Liver (tissue), 9 donors: Measurements from ENCODE around the gene GRB2. TPM values are rescaled to one million over a fixed set of nuclear protein-coding genes. Genes with fewer than 3 reads are reported as not detected.

Source experiments
- DNase-seq: peaks from one replicate; pipeline ENCODE4 v3.0.0-alpha.2; 2017; ENCODE audit warnings: low spot score
- H3K27ac ChIP-seq, 2 donors: one replicate each; pipeline ENCODE4 v1.7.0; 2013; ENCODE audit warnings: inconsistent platforms in 2 of 2, low read length in 2 of 2, control low read depth in 1 of 2, low read depth in 1 of 2, mild to moderate bottlenecking in 1 of 2
- H3K27me3 ChIP-seq, 4 donors: one replicate each; pipeline versions ENCODE4 v1.6.1 to v1.7.0; 2013; ENCODE audit warnings: low read length in 3 of 4, inconsistent platforms in 1 of 4, mild to moderate bottlenecking in 1 of 4, moderate library complexity in 1 of 4; ENCODE audit not compliant: control insufficient read depth in 4 of 4, insufficient read depth in 4 of 4
- H3K36me3 ChIP-seq, 4 donors: one replicate each; pipeline versions ENCODE4 v1.6.1 to v1.7.0; 2013; ENCODE audit warnings: low read length in 3 of 4, mild to moderate bottlenecking in 3 of 4, low read depth in 1 of 4, moderate library complexity in 1 of 4; ENCODE audit not compliant: control insufficient read depth in 4 of 4, insufficient read depth in 3 of 4
- H3K4me1 ChIP-seq, 4 donors: one replicate each; pipeline versions ENCODE4 v1.6.1 to v1.7.0; 2013; ENCODE audit warnings: low read length in 3 of 4, mild to moderate bottlenecking in 3 of 4, moderate library complexity in 1 of 4; ENCODE audit not compliant: control insufficient read depth in 4 of 4, insufficient read depth in 4 of 4
- H3K4me3 ChIP-seq, 3 donors: one replicate each; pipeline versions ENCODE4 v1.6.1 to v1.7.0; 2013; ENCODE audit warnings: low read length in 3 of 3, control low read depth in 1 of 3, low read depth in 1 of 3, mild to moderate bottlenecking in 1 of 3
- H3K9ac ChIP-seq, 2 donors: one replicate each; pipeline ENCODE4 v1.7.0; 2013; ENCODE audit warnings: low read length in 2 of 2, mild to moderate bottlenecking in 2 of 2, moderate library complexity in 2 of 2, control low read depth in 1 of 2, low read depth in 1 of 2
- H3K9me3 ChIP-seq, 4 donors: one replicate each; pipeline versions ENCODE4 v1.6.1 to v1.7.0; 2013; ENCODE audit warnings: low read length in 3 of 4; ENCODE audit not compliant: control insufficient read depth in 4 of 4
- EGR1 ChIP-seq, 2 donors: IDR thresholded peaks; 2 replicates each; pipeline ENCODE4 v1.6.1; 2016 to 2018; ENCODE audit warnings: antibody characterized with exemption in 2 of 2, low read depth in 2 of 2
- FOXA1 ChIP-seq: IDR thresholded peaks from 2 replicates; pipeline ENCODE4 v1.6.1; 2016; ENCODE audit warnings: antibody characterized with exemption
- FOXA2 ChIP-seq: IDR thresholded peaks from 2 replicates; pipeline ENCODE4 v1.6.1; 2016; ENCODE audit warnings: antibody characterized with exemption
- GABPA ChIP-seq, 2 donors: IDR thresholded peaks in 1 of 2; conservative IDR thresholded peaks in 1 of 2; 2 replicates each; pipeline ENCODE4 v1.6.1; 2016; ENCODE audit warnings: antibody characterized with exemption in 2 of 2, mild to moderate bottlenecking in 1 of 2, moderate library complexity in 1 of 2
- HNF4A ChIP-seq, 2 donors: conservative IDR thresholded peaks; 2 replicates each; pipeline ENCODE4 v1.6.1; 2016; ENCODE audit warnings: antibody characterized with exemption in 2 of 2, mild to moderate bottlenecking in 2 of 2
- HNF4G ChIP-seq: IDR thresholded peaks from 2 replicates; pipeline ENCODE4 v1.6.1; 2016; ENCODE audit warnings: antibody characterized with exemption
- JUND ChIP-seq, 2 donors: IDR thresholded peaks; 2 replicates each; pipeline ENCODE4 v1.6.1; 2016; ENCODE audit warnings: antibody characterized with exemption in 2 of 2
- NR2F2 ChIP-seq: IDR thresholded peaks from 2 replicates; pipeline ENCODE4 v1.6.1; 2016; ENCODE audit warnings: antibody characterized with exemption
- RAD21 ChIP-seq, 2 donors: IDR thresholded peaks; 2 replicates each; pipeline ENCODE4 v1.6.1; 2016; ENCODE audit warnings: antibody characterized with exemption in 2 of 2, mild to moderate bottlenecking in 2 of 2
- RXRA ChIP-seq, 2 donors: IDR thresholded peaks; 2 replicates each; pipeline ENCODE4 v1.6.1; 2017 to 2018; ENCODE audit warnings: antibody characterized with exemption in 2 of 2, mild to moderate bottlenecking in 1 of 2
- SP1 ChIP-seq: IDR thresholded peaks from 2 replicates; pipeline ENCODE4 v1.6.1; 2018; ENCODE audit warnings: antibody characterized with exemption, mild to moderate bottlenecking
- TAF1 ChIP-seq: conservative IDR thresholded peaks from 2 replicates; pipeline ENCODE4 v1.6.1; 2016; ENCODE audit warnings: antibody characterized with exemption, mild to moderate bottlenecking
- YY1 ChIP-seq: IDR thresholded peaks from 2 replicates; pipeline ENCODE4 v1.6.1; 2016; ENCODE audit warnings: antibody characterized with exemption, mild to moderate bottlenecking
- WGBS: extraction: QIAGEN DNeasy Blood & Tissue Kit; methylation state at CpG from one replicate; pipeline ENCODE4 v1.1.7; 2013; 5-methylcytosine and 5-hydroxymethylcytosine counted together
- polyA plus RNA-seq, 2 donors: library from polyadenylated mRNA; stranded (reverse) in 1 of 2; unstranded in 1 of 2; fragments of 200-250 nt in 1 of 2; fragments of >200 nt in 1 of 2; fragmentation: Nextera tagmentation in 1 of 2; extraction: Ambion mirVana in 1 of 2; gene quantifications; one replicate each; pipeline versions ENCODE4 v1.2.1 to v1.2.3, GENCODE V29; 2013 to 2015
- total RNA-seq, 2 donors: library from RNA; depleted of rRNA; stranded (reverse); fragments of >200 nt; gene quantifications; one replicate each; pipeline ENCODE4 v1.2.3, GENCODE V29; 2014
- TF ChIP-seq, protein P1 (sequence below): fragments of 150-350 bp; IDR thresholded peaks from 2 replicates; pipeline ENCODE4 v1.5.1; 2017; ENCODE audit warnings: improper control_type of control experiment, low read depth, low read length; ENCODE audit not compliant: missing input control
- TF ChIP-seq, protein P2 (sequence below): IDR thresholded peaks from 2 replicates; pipeline ENCODE4 v1.6.1; 2016; ENCODE audit warnings: antibody characterized with exemption
- TF ChIP-seq, protein P3 (sequence below): IDR thresholded peaks from 2 replicates; pipeline ENCODE4 v1.6.1; 2016; ENCODE audit warnings: antibody characterized with exemption
- TF ChIP-seq, protein P4 (sequence below): IDR thresholded peaks from 2 replicates; pipeline ENCODE4 v1.6.1; 2016; ENCODE audit warnings: antibody characterized with exemption
- donor health status: healthy.
- donor health status: healthy.
- donor health status: healthy.
- donor health status: healthy.
- donor health status: healthy.

The GRB2 gene
- total and polyA plus RNA-seq, 4 donors, result 36.0 to 91.8 (median 49.6) TPM

DNA sequence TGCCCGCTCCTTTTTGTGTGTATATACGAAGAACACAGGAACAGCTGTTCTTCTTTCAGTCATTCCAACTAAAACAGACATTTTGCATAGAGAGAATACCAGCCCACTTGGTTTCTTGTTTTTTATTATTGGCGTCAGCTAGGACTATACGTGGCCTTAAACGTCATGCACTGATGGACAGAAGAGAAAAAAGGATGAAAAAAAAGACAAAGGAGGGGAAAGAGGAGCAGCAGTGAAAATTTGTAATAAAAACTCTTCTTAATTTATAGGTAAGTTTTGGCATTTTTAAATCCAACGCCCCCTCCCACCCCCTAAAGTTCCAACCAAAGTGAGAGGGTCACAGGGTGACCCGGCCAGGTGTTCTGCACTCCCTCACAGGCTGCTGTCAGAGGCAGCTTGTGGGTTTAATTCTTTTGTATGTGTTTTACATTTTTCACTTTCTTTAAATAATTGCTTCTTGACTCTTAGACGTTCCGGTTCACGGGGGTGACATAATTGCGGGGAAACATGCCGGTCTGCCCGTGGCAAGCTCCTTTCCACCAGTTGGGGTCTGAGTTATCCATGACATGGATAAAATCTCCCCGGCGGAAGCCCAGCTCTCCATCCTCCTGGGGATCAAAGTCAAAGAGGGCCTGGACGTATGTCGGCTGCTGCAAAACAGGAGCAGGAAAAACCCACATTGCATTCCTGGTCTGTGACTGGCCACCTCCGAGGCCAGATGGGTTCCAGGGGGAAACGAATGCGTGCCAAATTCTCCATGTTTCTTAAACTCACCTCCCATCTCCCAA is 85.4 kb downstream of the GRB2 start:
- no peak overlapping the region for H3K4me3 ChIP-seq
- no peak for DNase-seq
- WGBS, result 95% methylated on average over 20 of the region's 20 CpGs
- H3K27ac ChIP-seq, result no peak overlapping the region
- no peaks in the 10 kb centered on the region for H3K9me3 ChIP-seq
- H3K27me3 ChIP-seq, result no peaks in the 10 kb centered on the region
- H3K36me3 ChIP-seq, result peaks cover 4 to 33% (median 10%) of the 10 kb centered on the region in 4 donors
- H3K9ac ChIP-seq, result no peak overlapping the region
- peaks cover 0 to 3% (median 1%) of the 10 kb centered on the region in 4 donors for H3K4me1 ChIP-seq
- TF ChIP-seq FOXA2 (no peak), FOXA1 (no peak)
- TF ChIP-seq, protein P1, sequence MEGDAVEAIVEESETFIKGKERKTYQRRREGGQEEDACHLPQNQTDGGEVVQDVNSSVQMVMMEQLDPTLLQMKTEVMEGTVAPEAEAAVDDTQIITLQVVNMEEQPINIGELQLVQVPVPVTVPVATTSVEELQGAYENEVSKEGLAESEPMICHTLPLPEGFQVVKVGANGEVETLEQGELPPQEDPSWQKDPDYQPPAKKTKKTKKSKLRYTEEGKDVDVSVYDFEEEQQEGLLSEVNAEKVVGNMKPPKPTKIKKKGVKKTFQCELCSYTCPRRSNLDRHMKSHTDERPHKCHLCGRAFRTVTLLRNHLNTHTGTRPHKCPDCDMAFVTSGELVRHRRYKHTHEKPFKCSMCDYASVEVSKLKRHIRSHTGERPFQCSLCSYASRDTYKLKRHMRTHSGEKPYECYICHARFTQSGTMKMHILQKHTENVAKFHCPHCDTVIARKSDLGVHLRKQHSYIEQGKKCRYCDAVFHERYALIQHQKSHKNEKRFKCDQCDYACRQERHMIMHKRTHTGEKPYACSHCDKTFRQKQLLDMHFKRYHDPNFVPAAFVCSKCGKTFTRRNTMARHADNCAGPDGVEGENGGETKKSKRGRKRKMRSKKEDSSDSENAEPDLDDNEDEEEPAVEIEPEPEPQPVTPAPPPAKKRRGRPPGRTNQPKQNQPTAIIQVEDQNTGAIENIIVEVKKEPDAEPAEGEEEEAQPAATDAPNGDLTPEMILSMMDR, result no peak

DNA sequence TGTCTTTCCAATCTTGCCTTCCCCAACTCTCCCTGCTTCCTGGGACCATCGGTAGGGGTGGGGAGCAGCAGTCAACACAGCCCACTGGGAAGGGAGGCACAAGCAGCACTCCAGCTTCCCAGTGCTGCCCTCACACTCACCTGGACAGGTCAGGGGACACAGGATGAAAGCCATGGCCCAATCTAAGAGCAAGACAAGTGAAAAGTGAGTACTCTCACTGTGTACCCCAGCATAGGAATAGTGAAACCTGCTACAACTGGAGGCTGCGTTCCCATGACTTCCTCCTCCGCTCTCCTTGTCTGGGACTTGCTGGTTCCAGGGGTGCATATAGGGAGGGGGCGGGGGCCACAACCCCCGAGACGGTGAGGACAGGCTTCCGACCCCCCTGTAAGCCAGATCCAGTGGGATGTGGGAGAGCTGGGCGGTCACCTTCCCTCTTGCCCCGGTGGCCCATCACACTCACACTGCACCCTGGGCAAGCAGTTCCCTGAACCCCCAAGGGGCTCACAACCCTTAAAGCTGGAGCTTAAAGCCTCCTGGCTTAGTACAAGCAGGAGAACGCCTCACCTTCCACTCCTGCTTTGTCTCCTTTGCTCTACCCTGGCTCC is 86.8 kb downstream of the GRB2 start:
- Histone ChIP-seq H3K9me3 (no peaks in the 10 kb centered on the region), H3K27ac (no peak overlapping the region), H3K4me1 (peaks cover 0 to 12% (median 5%) of the 10 kb centered on the region in 4 donors), H3K4me3 (no peak overlapping the region), H3K27me3 (no peaks in the 10 kb centered on the region), H3K9ac (no peak overlapping the region), H3K36me3 (peaks cover 4 to 30% (median 10%) of the 10 kb centered on the region in 4 donors)
- DNase-seq, result no peak
- 91% methylated on average over 10 of the region's 10 CpGs for WGBS
- no peak for TF ChIP-seq TAF1
- TF ChIP-seq, protein P2, sequence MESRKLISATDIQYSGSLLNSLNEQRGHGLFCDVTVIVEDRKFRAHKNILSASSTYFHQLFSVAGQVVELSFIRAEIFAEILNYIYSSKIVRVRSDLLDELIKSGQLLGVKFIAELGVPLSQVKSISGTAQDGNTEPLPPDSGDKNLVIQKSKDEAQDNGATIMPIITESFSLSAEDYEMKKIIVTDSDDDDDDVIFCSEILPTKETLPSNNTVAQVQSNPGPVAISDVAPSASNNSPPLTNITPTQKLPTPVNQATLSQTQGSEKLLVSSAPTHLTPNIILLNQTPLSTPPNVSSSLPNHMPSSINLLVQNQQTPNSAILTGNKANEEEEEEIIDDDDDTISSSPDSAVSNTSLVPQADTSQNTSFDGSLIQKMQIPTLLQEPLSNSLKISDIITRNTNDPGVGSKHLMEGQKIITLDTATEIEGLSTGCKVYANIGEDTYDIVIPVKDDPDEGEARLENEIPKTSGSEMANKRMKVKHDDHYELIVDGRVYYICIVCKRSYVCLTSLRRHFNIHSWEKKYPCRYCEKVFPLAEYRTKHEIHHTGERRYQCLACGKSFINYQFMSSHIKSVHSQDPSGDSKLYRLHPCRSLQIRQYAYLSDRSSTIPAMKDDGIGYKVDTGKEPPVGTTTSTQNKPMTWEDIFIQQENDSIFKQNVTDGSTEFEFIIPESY, result no peak
- no peak for TF ChIP-seq EGR1 (IDR thresholded peaks at IDR 0.05; ENCODE audit: low read depth in 2 of 2)

DNA sequence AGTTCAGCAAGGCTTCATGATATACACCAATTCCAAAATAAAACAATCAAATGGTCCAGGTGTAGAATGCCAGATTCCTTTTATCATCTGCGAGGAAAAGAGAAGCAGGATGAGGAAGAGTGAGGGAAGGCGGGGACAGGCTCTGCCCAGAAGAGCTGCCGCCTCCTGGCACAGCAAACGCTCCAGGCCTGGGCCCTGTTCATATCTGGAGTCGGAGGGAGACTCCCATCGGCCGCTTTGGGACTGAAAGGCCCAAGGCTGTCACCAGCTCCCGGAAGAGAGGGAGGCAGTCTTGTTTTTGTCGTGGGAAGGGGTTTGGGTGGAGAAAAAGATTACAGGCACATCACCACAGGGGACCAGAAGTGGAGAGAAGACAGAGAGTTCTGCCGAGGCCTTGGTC is 87.3 kb downstream of the GRB2 start:
- peaks cover 0 to 11% (median 5%) of the 10 kb centered on the region in 4 donors for H3K4me1 ChIP-seq
- 87% methylated on average over 10 of the region's 10 CpGs for WGBS
- no peak overlapping the region for H3K27ac ChIP-seq
- TF ChIP-seq JUND (IDR thresholded peaks at IDR 0.05) (no peak), GABPA (IDR thresholded peaks at IDR 0.05 in 1 of 2, conservative IDR thresholded peaks at IDR 0.05 in 1 of 2) (no peak), NR2F2 (no peak), RXRA (IDR thresholded peaks at IDR 0.05) (no peak), FOXA1 (no peak), YY1 (no peak), HNF4G (no peak), HNF4A (conservative IDR thresholded peaks at IDR 0.05) (no peak), FOXA2 (no peak), RAD21 (IDR thresholded peaks at IDR 0.05) (no peak), SP1 (no peak), EGR1 (IDR thresholded peaks at IDR 0.05; ENCODE audit: low read depth in 2 of 2) (no peak), TAF1 (no peak)
- TF ChIP-seq, protein P1, result no peak
- TF ChIP-seq, protein P2, result no peak
- TF ChIP-seq, protein P3, sequence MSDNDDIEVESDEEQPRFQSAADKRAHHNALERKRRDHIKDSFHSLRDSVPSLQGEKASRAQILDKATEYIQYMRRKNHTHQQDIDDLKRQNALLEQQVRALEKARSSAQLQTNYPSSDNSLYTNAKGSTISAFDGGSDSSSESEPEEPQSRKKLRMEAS, result no peak
- TF ChIP-seq, protein P4, sequence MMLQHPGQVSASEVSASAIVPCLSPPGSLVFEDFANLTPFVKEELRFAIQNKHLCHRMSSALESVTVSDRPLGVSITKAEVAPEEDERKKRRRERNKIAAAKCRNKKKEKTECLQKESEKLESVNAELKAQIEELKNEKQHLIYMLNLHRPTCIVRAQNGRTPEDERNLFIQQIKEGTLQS, result no peak

More for the DNA sequence above, 87.3 kb downstream of the GRB2 start:
- Histone ChIP-seq H3K27me3 (no peaks in the 10 kb centered on the region), H3K9me3 (no peaks in the 10 kb centered on the region), H3K36me3 (peaks cover 4 to 30% (median 10%) of the 10 kb centered on the region in 4 donors), H3K9ac (no peak overlapping the region), H3K4me3 (no peak overlapping the region)
- DNase-seq, result no peak
